ENCODE data around the gene MFGE8. TPM values are rescaled to one million over a fixed set of nuclear protein-coding genes. Genes with fewer than 3 reads are reported as not detected.

MFGE8 gene
- total and polyA plus RNA-seq, 7 donors = 15.3 to 186 (median 127) TPM

DNA sequence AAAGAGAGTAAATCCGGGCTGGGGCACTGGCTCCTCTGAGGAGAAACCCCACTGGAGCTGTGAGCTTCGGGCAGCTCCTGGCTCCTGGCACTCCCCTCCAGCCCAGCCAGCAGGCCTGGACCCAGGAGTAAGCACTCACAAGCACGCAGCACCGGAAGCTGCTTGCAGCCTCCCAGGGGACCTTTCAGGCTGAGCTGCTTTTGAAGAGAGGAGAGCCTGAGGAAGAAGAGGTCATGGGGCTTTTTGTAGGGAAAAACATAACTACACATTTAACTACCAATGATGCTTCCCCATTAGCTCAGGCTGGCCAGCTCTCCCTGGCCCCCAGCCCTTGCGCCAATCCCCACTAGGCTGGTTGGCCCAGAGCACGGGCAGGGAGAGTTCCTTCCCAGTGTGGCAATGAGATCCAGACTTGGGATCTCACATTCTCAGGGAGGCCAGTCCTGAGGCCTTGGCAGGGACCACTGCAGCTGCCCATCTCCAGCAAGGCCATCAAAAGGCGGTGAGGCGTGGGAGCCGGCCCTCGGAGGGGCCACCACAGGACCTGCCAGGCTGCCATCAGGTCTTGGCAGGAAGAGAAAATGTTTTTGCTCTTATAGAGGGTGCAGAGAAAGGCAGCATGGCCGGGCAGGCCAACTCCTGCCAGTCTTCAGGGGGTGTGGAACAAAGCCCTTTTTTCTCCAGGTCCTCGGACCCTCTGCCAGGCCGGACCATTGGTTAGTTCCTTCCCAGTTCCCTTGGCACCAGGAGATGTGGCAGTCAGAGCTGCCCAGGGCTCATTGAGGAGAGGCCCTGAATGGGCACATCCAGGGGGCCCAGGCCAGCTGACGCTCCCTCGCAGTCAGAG, 41.5 kb upstream of the MFGE8 start:
- no peak for TF ChIP-seq POLR2AphosphoS5 (IDR thresholded peaks at IDR 0.05)
- no peak for TF ChIP-seq EP300 (IDR thresholded peaks at IDR 0.05)
- TF ChIP-seq, protein P1, sequence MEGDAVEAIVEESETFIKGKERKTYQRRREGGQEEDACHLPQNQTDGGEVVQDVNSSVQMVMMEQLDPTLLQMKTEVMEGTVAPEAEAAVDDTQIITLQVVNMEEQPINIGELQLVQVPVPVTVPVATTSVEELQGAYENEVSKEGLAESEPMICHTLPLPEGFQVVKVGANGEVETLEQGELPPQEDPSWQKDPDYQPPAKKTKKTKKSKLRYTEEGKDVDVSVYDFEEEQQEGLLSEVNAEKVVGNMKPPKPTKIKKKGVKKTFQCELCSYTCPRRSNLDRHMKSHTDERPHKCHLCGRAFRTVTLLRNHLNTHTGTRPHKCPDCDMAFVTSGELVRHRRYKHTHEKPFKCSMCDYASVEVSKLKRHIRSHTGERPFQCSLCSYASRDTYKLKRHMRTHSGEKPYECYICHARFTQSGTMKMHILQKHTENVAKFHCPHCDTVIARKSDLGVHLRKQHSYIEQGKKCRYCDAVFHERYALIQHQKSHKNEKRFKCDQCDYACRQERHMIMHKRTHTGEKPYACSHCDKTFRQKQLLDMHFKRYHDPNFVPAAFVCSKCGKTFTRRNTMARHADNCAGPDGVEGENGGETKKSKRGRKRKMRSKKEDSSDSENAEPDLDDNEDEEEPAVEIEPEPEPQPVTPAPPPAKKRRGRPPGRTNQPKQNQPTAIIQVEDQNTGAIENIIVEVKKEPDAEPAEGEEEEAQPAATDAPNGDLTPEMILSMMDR (IDR thresholded peaks at IDR 0.05) = no peak
- no peak for TF ChIP-seq POLR2A (IDR thresholded peaks at IDR 0.05)
- WGBS, 2 donors = 86 to 92% methylated on average over 15 of the region's 15 CpGs
- Histone ChIP-seq H3K36me3 (no peaks in the 10 kb centered on the region), H3K27ac (no peak overlapping the region), H3K4me3 (no peak overlapping the region), H3K4me1 (no peaks in the 10 kb centered on the region), H3K27me3 (no peaks in the 10 kb centered on the region), H3K9me3 (no peaks in the 10 kb centered on the region)
- intact Hi-C loops (cut with DNase I) = no loop called here
- DNase-seq = no peak

DNA sequence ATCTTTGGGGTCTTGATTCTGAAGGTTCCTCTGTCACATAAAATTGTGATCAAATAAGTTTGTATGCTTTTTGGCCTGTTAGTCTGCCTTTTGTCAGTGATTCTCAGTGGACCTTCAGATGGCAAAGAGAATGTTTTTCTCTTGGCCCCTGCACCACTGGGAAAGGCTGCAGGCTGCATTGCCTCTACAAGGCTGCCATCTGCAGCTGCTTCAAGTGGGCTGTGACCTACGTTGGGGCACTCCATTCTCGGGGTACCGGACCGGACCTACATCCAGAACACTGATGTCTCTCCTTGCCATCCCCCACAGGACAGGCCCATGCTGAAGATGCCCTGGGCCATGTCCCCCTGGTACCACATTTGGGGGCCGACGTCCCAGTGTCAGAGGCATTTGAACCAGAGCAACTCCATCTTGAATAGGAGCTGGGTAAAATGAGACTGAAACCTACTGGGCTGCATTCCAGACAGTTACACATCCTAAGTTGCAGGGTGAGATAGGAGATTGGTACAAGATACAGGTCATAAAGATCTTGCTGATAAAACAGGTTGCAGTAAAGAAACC, 37.5 kb upstream of the MFGE8 start:
- Histone ChIP-seq H3K27me3 (no peaks in the 10 kb centered on the region), H3K9me3 (no peaks in the 10 kb centered on the region), H3K4me3 (no peak overlapping the region), H3K4me1 (no peaks in the 10 kb centered on the region), H3K27ac (no peak overlapping the region), H3K36me3 (no peaks in the 10 kb centered on the region)
- WGBS, 2 donors = 91 to 95% methylated on average over 6 of the region's 6 CpGs
- TF ChIP-seq EP300 (IDR thresholded peaks at IDR 0.05) (no peak), POLR2AphosphoS5 (IDR thresholded peaks at IDR 0.05) (no peak), POLR2A (IDR thresholded peaks at IDR 0.05) (no peak)
- TF ChIP-seq, protein P1 (IDR thresholded peaks at IDR 0.05) = no peak
- intact Hi-C loops (cut with DNase I) = no loop called here
- DNase-seq = no peak

DNA sequence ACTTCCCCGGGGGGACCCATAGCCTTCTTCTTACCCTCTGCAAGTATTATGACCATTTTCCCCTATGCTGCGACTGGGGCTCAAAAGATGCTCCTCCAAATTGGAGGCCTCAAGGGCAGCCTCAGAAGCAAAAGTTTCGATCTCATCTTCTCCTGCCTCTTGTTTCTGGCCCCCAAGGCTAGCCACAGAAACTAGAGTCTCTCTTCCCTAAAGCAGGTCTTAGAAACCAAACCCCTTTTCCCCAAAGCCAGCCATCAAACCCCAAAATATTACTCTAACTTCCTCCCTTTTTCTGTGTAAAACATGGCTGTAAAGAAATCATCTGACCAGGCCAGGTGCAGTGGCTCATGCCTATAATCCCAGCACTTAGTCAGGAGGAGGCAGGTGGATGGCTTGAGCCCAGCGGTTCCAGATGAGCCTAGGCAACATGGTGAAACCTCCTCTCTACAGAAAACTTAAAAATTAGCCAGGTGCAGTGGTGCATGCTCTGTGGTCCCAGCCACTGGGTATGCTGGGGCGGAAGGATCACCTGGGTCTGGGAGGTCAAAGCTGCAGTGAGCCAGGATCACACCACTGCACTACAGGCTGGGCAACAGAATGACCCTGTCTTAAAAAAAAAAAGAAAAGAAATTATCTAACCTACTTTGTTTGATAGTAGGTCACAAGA, 36.7 kb upstream of the MFGE8 start:
- WGBS, 2 donors = 92% methylated on average over 5 of the region's 5 CpGs
- intact Hi-C loops (cut with DNase I) = no loop called here
- Histone ChIP-seq H3K36me3 (no peaks in the 10 kb centered on the region), H3K27ac (no peak overlapping the region), H3K9me3 (no peaks in the 10 kb centered on the region), H3K4me1 (no peaks in the 10 kb centered on the region), H3K4me3 (no peak overlapping the region), H3K27me3 (no peaks in the 10 kb centered on the region)
- no peak for DNase-seq
- TF ChIP-seq POLR2A (IDR thresholded peaks at IDR 0.05) = no peak
- TF ChIP-seq, protein P1 (IDR thresholded peaks at IDR 0.05) = no peak
- TF ChIP-seq EP300 (IDR thresholded peaks at IDR 0.05) = no peak
- TF ChIP-seq POLR2AphosphoS5 (IDR thresholded peaks at IDR 0.05) = no peak

DNA sequence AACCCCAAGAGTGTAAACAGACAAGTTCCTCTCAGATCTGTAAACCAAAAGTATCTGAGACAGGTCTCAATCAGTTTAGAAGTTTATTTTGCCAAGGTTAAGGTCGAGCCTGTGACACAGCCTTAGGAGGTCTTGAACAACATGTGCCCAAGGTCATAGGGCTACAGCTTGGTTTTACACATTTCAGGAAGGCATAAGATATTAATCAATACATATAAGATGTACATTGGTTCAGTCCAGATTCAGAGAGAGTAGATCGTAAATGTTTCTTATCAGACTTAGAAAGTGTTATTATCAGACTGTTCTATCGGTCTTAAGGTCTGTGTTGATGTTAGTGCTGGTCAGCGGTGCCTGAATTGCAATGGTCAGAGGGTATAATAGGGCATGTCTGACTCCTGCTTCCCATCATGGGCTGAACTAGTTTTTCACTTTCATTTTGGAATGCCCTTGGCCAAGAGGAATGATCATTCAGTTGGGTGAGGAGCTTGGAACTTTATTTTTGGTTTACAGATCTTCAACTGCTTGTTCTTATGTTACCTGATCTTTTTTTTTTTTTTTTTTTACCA, 27.0 kb upstream of the MFGE8 start:
- intact Hi-C loops (cut with DNase I) = no loop called here
- H3K27me3 ChIP-seq = no peaks in the 10 kb centered on the region
- 61 to 78% methylated on average over 4 of the region's 4 CpGs for WGBS, 2 donors

DNA sequence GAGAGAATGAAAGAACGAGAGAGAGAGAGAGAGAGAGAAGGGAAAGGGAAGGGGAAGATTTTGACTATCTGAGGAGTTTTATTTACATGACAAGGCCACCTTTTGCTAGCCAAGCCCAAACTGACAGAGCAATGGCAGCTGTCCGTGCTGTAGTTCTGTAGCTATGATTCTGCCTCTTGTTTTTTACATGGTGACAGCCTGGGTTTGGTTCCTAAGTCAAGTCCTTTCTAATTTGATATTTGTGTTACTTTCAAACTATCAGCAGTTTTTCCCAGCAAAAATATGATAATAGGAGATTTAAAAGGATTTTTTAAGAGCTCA, 26.3 kb upstream of the MFGE8 start:
- Histone ChIP-seq H3K4me1 (no peaks in the 10 kb centered on the region), H3K9me3 (no peaks in the 10 kb centered on the region), H3K27me3 (no peaks in the 10 kb centered on the region), H3K36me3 (no peaks in the 10 kb centered on the region), H3K27ac (no peak overlapping the region), H3K4me3 (no peak overlapping the region)
- intact Hi-C loops (cut with DNase I) = no loop called here
- DNase-seq = no peak
- 73 to 89% methylated on average over 2 of the region's 2 CpGs for WGBS, 2 donors
- no peak for TF ChIP-seq POLR2A (IDR thresholded peaks at IDR 0.05)
- no peak for TF ChIP-seq EP300 (IDR thresholded peaks at IDR 0.05)
- TF ChIP-seq, protein P1 (IDR thresholded peaks at IDR 0.05) = no peak
- no peak for TF ChIP-seq POLR2AphosphoS5 (IDR thresholded peaks at IDR 0.05)

More for the DNA sequence above, 27.0 kb upstream of the MFGE8 start:
- Histone ChIP-seq H3K9me3 (no peaks in the 10 kb centered on the region), H3K36me3 (no peaks in the 10 kb centered on the region), H3K4me1 (no peaks in the 10 kb centered on the region), H3K4me3 (no peak overlapping the region), H3K27ac (no peak overlapping the region)
- no peak for DNase-seq
- TF ChIP-seq EP300 (IDR thresholded peaks at IDR 0.05) (no peak), POLR2A (IDR thresholded peaks at IDR 0.05) (no peak), POLR2AphosphoS5 (IDR thresholded peaks at IDR 0.05) (no peak)

Measured in sigmoid colon (tissue), 7 donors.